ENCODE results near the gene CD8A. TPM values are rescaled to one million over a fixed set of nuclear protein-coding genes. Genes with fewer than 3 reads are reported as not detected.

CD8A gene
- total and polyA plus RNA-seq, 3 experiments from 2014 or later, result 359 to 924 (median 363) TPM

GRCh38 chr2:86776532-86776931, 14.2 kb downstream of the CD8A start:
- no peak for DNase-seq
- H3K9me3 ChIP-seq (ENCODE audit: low read length), result no peaks in the 10 kb centered on the region
- peaks cover 12% of the 10 kb centered on the region for H3K36me3 ChIP-seq (ENCODE audit: insufficient read depth, low read length)
- H3K4me3 Mint-ChIP-seq, result no peak overlapping the region
- peaks cover 3 to 14% (median 8%) of the 10 kb centered on the region in 3 donors for H3K4me1 Mint-ChIP-seq
- H3K4me3 ChIP-seq (ENCODE audit: low read length), result no peak overlapping the region
- no peaks in the 10 kb centered on the region for H3K4me1 ChIP-seq (ENCODE audit: insufficient read depth, low read length)
- H3K27me3 Mint-ChIP-seq, result no peaks in the 10 kb centered on the region
- peak overlapping the region in 2 of 8 donors; percentile 13 to 50 for H3K27ac Mint-ChIP-seq
- CTCF ChIA-PET, result interaction anchor here (1.5 kb wide), 1 partner anchor 11 kb away, joined by 9 read pairs; no protein-coding TSS in a partner anchor
- no peaks in the 10 kb centered on the region for H3K9me3 Mint-ChIP-seq
- H3K27ac ChIP-seq (ENCODE audit: low read depth, low read length), result no peak overlapping the region
- POLR2A ChIA-PET, result interaction anchor here (0.8 kb wide), 1 partner anchor 14 kb away, joined by 3 read pairs; the partner anchor contains the start of gene CD8A
- H3K27me3 ChIP-seq (ENCODE audit: insufficient read depth, low read length, poor library complexity, severe bottlenecking), result no peaks in the 10 kb centered on the region
- H3K36me3 Mint-ChIP-seq, result peaks cover 8 to 52% (median 12%) of the 10 kb centered on the region in 3 donors

- ChIA-PET POLR2A (interaction anchor here (1.5 kb wide), 1 partner anchor 8 kb away, joined by 5 read pairs; no protein-coding TSS in a partner anchor), CTCF (interaction anchor here (2.1 kb wide), 1 partner anchor 10 kb away, joined by 5 read pairs; no protein-coding TSS in a partner anchor)
- H3K4me1 ChIP-seq (ENCODE audit: insufficient read depth, low read length), result no peaks in the 10 kb centered on the region
- H3K36me3 ChIP-seq (ENCODE audit: insufficient read depth, low read length), result peaks cover 20% of the 10 kb centered on the region
- peaks cover 10 to 64% (median 18%) of the 10 kb centered on the region in 3 donors for H3K36me3 Mint-ChIP-seq
- H3K4me3 ChIP-seq (ENCODE audit: low read length), result no peak overlapping the region
- H3K27me3 ChIP-seq (ENCODE audit: insufficient read depth, low read length, poor library complexity, severe bottlenecking), result no peaks in the 10 kb centered on the region
- H3K27ac Mint-ChIP-seq, result peak overlapping the region in 1 of 8 donors; percentile 74
- no peak overlapping the region for H3K4me3 Mint-ChIP-seq
- H3K9me3 ChIP-seq (ENCODE audit: low read length), result no peaks in the 10 kb centered on the region
- peaks cover 4 to 9% (median 9%) of the 10 kb centered on the region in 3 donors for H3K4me1 Mint-ChIP-seq
- H3K9me3 Mint-ChIP-seq, result no peaks in the 10 kb centered on the region
- DNase-seq, result no peak
- H3K27me3 Mint-ChIP-seq, result no peaks in the 10 kb centered on the region
- no peak overlapping the region for H3K27ac ChIP-seq (ENCODE audit: low read depth, low read length)
Observed at GRCh38 chr2:86775338-86775737, 15.4 kb downstream of the CD8A start.

GRCh38 chr2:86774862-86775261, 15.9 kb downstream of the CD8A start:
- Histone ChIP-seq H3K9me3 (ENCODE audit: low read length) (no peaks in the 10 kb centered on the region), H3K4me1 (ENCODE audit: insufficient read depth, low read length) (no peaks in the 10 kb centered on the region), H3K27ac (ENCODE audit: low read depth, low read length) (no peak overlapping the region), H3K36me3 (ENCODE audit: insufficient read depth, low read length) (peaks cover 20% of the 10 kb centered on the region), H3K4me3 (ENCODE audit: low read length) (no peak overlapping the region), H3K27me3 (ENCODE audit: insufficient read depth, low read length, poor library complexity, severe bottlenecking) (no peaks in the 10 kb centered on the region)
- ChIA-PET CTCF (interaction anchor here (2.1 kb wide), 1 partner anchor 10 kb away, joined by 5 read pairs; no protein-coding TSS in a partner anchor), POLR2A (interaction anchor here (1.5 kb wide), 1 partner anchor 9 kb away, joined by 5 read pairs; no protein-coding TSS in a partner anchor)
- Mint-ChIP-seq H3K36me3 (peaks cover 10 to 68% (median 18%) of the 10 kb centered on the region in 3 donors), H3K9me3 (no peaks in the 10 kb centered on the region), H3K27me3 (no peaks in the 10 kb centered on the region), H3K4me3 (no peak overlapping the region), H3K4me1 (peaks cover 4 to 7% (median 6%) of the 10 kb centered on the region in 3 donors), H3K27ac (peak overlapping the region in 3 of 8 donors; percentile 12 to 78 (median 66))
- DNase-seq, result no peak

GRCh38 chr2:86772611-86773010, 18.1 kb downstream of the CD8A start:
- H3K27me3 ChIP-seq (ENCODE audit: insufficient read depth, low read length, poor library complexity, severe bottlenecking), result no peaks in the 10 kb centered on the region
- peaks cover 10 to 89% (median 24%) of the 10 kb centered on the region in 3 donors for H3K36me3 Mint-ChIP-seq
- POLR2A ChIA-PET, result interaction anchor here (0.6 kb wide), 1 partner anchor 19 kb away, joined by 3 read pairs; the partner anchor contains the start of gene CD8A
- DNase-seq, result no peak
- H3K4me1 ChIP-seq (ENCODE audit: insufficient read depth, low read length), result no peaks in the 10 kb centered on the region
- peaks cover 20% of the 10 kb centered on the region for H3K36me3 ChIP-seq (ENCODE audit: insufficient read depth, low read length)
- H3K9me3 Mint-ChIP-seq, result no peaks in the 10 kb centered on the region
- H3K27ac Mint-ChIP-seq, result peak overlapping the region in 2 of 8 donors; percentile 61 to 92
- H3K4me3 ChIP-seq (ENCODE audit: low read length), result no peak overlapping the region
- H3K4me3 Mint-ChIP-seq, result no peak overlapping the region
- H3K4me1 Mint-ChIP-seq, result peaks cover 4 to 11% (median 10%) of the 10 kb centered on the region in 3 donors
- CTCF ChIA-PET, result interaction anchor here (1.3 to 12.0 kb wide), 2 partner anchors 14 to 35 kb away, joined by 3 to 128 read pairs; no protein-coding TSS in a partner anchor
- H3K27ac ChIP-seq (ENCODE audit: low read depth, low read length), result no peak overlapping the region
- no peaks in the 10 kb centered on the region for H3K9me3 ChIP-seq (ENCODE audit: low read length)
- no peaks in the 10 kb centered on the region for H3K27me3 Mint-ChIP-seq

- DNase-seq, result peak in 1 of 5 donors; percentile 25
- Histone ChIP-seq H3K36me3 (ENCODE audit: insufficient read depth, low read length) (peaks cover 23% of the 10 kb centered on the region), H3K9me3 (ENCODE audit: low read length) (no peaks in the 10 kb centered on the region), H3K4me3 (ENCODE audit: low read length) (no peak overlapping the region), H3K27ac (ENCODE audit: low read depth, low read length) (no peak overlapping the region), H3K4me1 (ENCODE audit: insufficient read depth, low read length) (no peaks in the 10 kb centered on the region), H3K27me3 (ENCODE audit: insufficient read depth, low read length, poor library complexity, severe bottlenecking) (no peaks in the 10 kb centered on the region)
- ChIA-PET CTCF (interaction anchor here (12.0 kb wide), 1 partner anchor 37 kb away, joined by 128 read pairs; no protein-coding TSS in a partner anchor), POLR2A (interaction anchor here (0.6 to 1.3 kb wide), 3 partner anchors 14 to 20 kb away, joined by 3 to 4 read pairs (median 3); partner anchors contain the start of gene CD8A)
- H3K9me3 Mint-ChIP-seq, result no peaks in the 10 kb centered on the region
- no peaks in the 10 kb centered on the region for H3K27me3 Mint-ChIP-seq
- peaks cover 5 to 13% (median 10%) of the 10 kb centered on the region in 3 donors for H3K4me1 Mint-ChIP-seq
- no peak overlapping the region for H3K4me3 Mint-ChIP-seq
- H3K36me3 Mint-ChIP-seq, result peaks cover 10 to 94% (median 25%) of the 10 kb centered on the region in 3 donors
- peak overlapping the region in 3 of 8 donors; percentile 57 to 81 (median 63) for H3K27ac Mint-ChIP-seq
Observed at GRCh38 chr2:86770816-86771301, 19.9 kb downstream of the CD8A start.

- Mint-ChIP-seq H3K9me3 (no peaks in the 10 kb centered on the region), H3K4me3 (no peak overlapping the region), H3K4me1 (peaks cover 10 to 23% (median 21%) of the 10 kb centered on the region in 3 donors), H3K27ac (peak overlapping the region in 3 of 8 donors; percentile 17 to 48 (median 34)), H3K36me3 (peaks cover 10 to 90% (median 22%) of the 10 kb centered on the region in 3 donors), H3K27me3 (no peaks in the 10 kb centered on the region)
- H3K9me3 ChIP-seq (ENCODE audit: low read length), result no peaks in the 10 kb centered on the region
- no peak overlapping the region for H3K4me3 ChIP-seq (ENCODE audit: low read length)
- POLR2A ChIA-PET, result interaction anchor here (0.6 to 1.3 kb wide), 3 partner anchors 16 to 21 kb away, joined by 3 to 5 read pairs (median 4); partner anchors contain the start of gene CD8A
- H3K36me3 ChIP-seq (ENCODE audit: insufficient read depth, low read length), result peaks cover 27% of the 10 kb centered on the region
- no peak for DNase-seq
- peaks cover 5% of the 10 kb centered on the region for H3K4me1 ChIP-seq (ENCODE audit: insufficient read depth, low read length)
- H3K27ac ChIP-seq (ENCODE audit: low read depth, low read length), result no peak overlapping the region
- CTCF ChIA-PET, result interaction anchor here (1.2 to 12.0 kb wide), 2 partner anchors 16 to 38 kb away, joined by 4 to 128 read pairs; no protein-coding TSS in a partner anchor
- H3K27me3 ChIP-seq (ENCODE audit: insufficient read depth, low read length, poor library complexity, severe bottlenecking), result no peaks in the 10 kb centered on the region
Observed at GRCh38 chr2:86769838-86770237, 20.9 kb downstream of the CD8A start.

GRCh38 chr2:86768189-86768949, 22.3 kb downstream of the CD8A start:
- CTCF ChIA-PET, result interaction anchor here (1.1 to 12.0 kb wide), 4 partner anchors 17 to 39 kb away, joined by 3 to 128 read pairs (median 4); no protein-coding TSS in a partner anchor
- Histone ChIP-seq H3K4me3 (ENCODE audit: low read length) (no peak overlapping the region), H3K27me3 (ENCODE audit: insufficient read depth, low read length, poor library complexity, severe bottlenecking) (no peaks in the 10 kb centered on the region), H3K27ac (ENCODE audit: low read depth, low read length) (no peak overlapping the region), H3K36me3 (ENCODE audit: insufficient read depth, low read length) (peaks cover 19% of the 10 kb centered on the region), H3K9me3 (ENCODE audit: low read length) (no peaks in the 10 kb centered on the region), H3K4me1 (ENCODE audit: insufficient read depth, low read length) (peaks cover 5% of the 10 kb centered on the region)
- DNase-seq, result no peak
- Mint-ChIP-seq H3K4me1 (peaks cover 16 to 31% (median 27%) of the 10 kb centered on the region in 3 donors), H3K27ac (peak overlapping the region in 1 of 8 donors; percentile 19), H3K27me3 (no peaks in the 10 kb centered on the region), H3K4me3 (no peak overlapping the region), H3K9me3 (no peaks in the 10 kb centered on the region), H3K36me3 (peaks cover 10 to 78% (median 18%) of the 10 kb centered on the region in 3 donors)
- POLR2A ChIA-PET, result interaction anchor here (0.6 to 2.8 kb wide), 3 partner anchors 17 to 36 kb away, joined by 3 to 8 read pairs (median 4); partner anchors contain the start of gene CD8A

Data from CD8-positive, alpha-beta memory T cell (primary cell).